Measurements from ENCODE around the gene BAAT.

DNA sequence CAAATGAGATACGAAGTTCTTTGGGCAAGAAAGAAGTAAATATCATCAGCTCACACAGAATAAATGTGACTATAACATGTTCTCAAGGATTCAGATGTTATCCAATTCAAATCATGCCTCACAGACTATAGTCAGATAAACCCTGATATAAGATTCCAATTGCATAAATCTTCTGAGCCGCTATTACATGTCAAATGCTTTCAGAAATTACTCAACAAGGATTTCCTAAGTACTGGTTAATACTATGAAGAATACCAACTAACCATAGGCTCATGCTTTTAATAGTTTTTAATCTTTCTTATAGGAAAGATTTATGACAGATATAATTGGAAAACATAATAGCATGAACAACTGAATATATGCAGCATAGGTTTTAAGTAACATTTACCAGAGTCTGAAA lies 73.6 kb downstream of the BAAT start:
- TF ChIP-seq, protein P1, sequence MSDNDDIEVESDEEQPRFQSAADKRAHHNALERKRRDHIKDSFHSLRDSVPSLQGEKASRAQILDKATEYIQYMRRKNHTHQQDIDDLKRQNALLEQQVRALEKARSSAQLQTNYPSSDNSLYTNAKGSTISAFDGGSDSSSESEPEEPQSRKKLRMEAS (CRISPR knock-in tag; IDR thresholded peaks at IDR 0.05): no peak
- TF ChIP-seq, protein P2, sequence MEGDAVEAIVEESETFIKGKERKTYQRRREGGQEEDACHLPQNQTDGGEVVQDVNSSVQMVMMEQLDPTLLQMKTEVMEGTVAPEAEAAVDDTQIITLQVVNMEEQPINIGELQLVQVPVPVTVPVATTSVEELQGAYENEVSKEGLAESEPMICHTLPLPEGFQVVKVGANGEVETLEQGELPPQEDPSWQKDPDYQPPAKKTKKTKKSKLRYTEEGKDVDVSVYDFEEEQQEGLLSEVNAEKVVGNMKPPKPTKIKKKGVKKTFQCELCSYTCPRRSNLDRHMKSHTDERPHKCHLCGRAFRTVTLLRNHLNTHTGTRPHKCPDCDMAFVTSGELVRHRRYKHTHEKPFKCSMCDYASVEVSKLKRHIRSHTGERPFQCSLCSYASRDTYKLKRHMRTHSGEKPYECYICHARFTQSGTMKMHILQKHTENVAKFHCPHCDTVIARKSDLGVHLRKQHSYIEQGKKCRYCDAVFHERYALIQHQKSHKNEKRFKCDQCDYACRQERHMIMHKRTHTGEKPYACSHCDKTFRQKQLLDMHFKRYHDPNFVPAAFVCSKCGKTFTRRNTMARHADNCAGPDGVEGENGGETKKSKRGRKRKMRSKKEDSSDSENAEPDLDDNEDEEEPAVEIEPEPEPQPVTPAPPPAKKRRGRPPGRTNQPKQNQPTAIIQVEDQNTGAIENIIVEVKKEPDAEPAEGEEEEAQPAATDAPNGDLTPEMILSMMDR (IDR thresholded peaks at IDR 0.05): no peak
- TF ChIP-seq, protein P3, sequence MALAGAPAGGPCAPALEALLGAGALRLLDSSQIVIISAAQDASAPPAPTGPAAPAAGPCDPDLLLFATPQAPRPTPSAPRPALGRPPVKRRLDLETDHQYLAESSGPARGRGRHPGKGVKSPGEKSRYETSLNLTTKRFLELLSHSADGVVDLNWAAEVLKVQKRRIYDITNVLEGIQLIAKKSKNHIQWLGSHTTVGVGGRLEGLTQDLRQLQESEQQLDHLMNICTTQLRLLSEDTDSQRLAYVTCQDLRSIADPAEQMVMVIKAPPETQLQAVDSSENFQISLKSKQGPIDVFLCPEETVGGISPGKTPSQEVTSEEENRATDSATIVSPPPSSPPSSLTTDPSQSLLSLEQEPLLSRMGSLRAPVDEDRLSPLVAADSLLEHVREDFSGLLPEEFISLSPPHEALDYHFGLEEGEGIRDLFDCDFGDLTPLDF (CRISPR knock-in tag; IDR thresholded peaks at IDR 0.05): no peak
- TF ChIP-seq ELF4 (CRISPR knock-in tag; IDR thresholded peaks at IDR 0.05; ENCODE audit: low read depth): no peak
- no peak for TF ChIP-seq FOXK1 (CRISPR knock-in tag; IDR thresholded peaks at IDR 0.05)
- TF ChIP-seq, protein P4, sequence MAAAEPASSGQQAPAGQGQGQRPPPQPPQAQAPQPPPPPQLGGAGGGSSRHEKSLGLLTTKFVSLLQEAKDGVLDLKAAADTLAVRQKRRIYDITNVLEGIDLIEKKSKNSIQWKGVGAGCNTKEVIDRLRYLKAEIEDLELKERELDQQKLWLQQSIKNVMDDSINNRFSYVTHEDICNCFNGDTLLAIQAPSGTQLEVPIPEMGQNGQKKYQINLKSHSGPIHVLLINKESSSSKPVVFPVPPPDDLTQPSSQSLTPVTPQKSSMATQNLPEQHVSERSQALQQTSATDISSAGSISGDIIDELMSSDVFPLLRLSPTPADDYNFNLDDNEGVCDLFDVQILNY (CRISPR knock-in tag; IDR thresholded peaks at IDR 0.05): no peak
- no peak for TF ChIP-seq NR1H2 (CRISPR knock-in tag; IDR thresholded peaks at IDR 0.05)
- TF ChIP-seq JUN (CRISPR knock-in tag; IDR thresholded peaks at IDR 0.05): no peak
- TF ChIP-seq ZNF232 (CRISPR knock-in tag; IDR thresholded peaks at IDR 0.05): no peak
- no peak for TF ChIP-seq SMAD4 (CRISPR knock-in tag; IDR thresholded peaks at IDR 0.05)
- TF ChIP-seq CBFB (CRISPR knock-in tag; IDR thresholded peaks at IDR 0.05; ENCODE audit: low read depth): no peak
- TF ChIP-seq, protein P5, sequence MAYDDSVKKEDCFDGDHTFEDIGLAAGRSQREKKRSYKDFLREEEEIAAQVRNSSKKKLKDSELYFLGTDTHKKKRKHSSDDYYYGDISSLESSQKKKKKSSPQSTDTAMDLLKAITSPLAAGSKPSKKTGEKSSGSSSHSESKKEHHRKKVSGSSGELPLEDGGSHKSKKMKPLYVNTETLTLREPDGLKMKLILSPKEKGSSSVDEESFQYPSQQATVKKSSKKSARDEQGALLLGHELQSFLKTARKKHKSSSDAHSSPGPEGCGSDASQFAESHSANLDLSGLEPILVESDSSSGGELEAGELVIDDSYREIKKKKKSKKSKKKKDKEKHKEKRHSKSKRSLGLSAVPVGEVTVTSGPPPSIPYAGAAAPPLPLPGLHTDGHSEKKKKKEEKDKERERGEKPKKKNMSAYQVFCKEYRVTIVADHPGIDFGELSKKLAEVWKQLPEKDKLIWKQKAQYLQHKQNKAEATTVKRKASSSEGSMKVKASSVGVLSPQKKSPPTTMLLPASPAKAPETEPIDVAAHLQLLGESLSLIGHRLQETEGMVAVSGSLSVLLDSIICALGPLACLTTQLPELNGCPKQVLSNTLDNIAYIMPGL (CRISPR knock-in tag; IDR thresholded peaks at IDR 0.05): no peak
- TF ChIP-seq TEAD4 (CRISPR knock-in tag; IDR thresholded peaks at IDR 0.05): no peak

All from WTC11 (cell line).